Tibial nerve (tissue), 3 donors: ENCODE data around the gene CCNC.

Experiments
- POLR2A ChIP-seq, 2 donors: fragments of 450-650 bp; IDR thresholded peaks; one replicate each; pipeline ENCODE4 v1.6.1; 2017; ENCODE audit warnings: antibody characterized with exemption in 2 of 2, mild to moderate bottlenecking in 2 of 2, moderate library complexity in 2 of 2
- TF ChIP-seq, protein P1 (sequence below), 5 experiments: fragments of 200-600 bp in 3 of 5; fragments of 450-650 bp in 2 of 5; sonication (generic) in 3 of 5; IDR thresholded peaks; one replicate each; pipeline ENCODE4 v1.5.1; 2016 to 2019; ENCODE audit warnings: antibody characterized with exemption in 5 of 5, mild to moderate bottlenecking in 3 of 5, moderate library complexity in 2 of 5

GRCh38 chr6:99575544-99576227 lies 7.2 kb upstream of the CCNC start:
- TF ChIP-seq POLR2A (IDR thresholded peaks at IDR 0.05): no peak
- TF ChIP-seq, protein P1, sequence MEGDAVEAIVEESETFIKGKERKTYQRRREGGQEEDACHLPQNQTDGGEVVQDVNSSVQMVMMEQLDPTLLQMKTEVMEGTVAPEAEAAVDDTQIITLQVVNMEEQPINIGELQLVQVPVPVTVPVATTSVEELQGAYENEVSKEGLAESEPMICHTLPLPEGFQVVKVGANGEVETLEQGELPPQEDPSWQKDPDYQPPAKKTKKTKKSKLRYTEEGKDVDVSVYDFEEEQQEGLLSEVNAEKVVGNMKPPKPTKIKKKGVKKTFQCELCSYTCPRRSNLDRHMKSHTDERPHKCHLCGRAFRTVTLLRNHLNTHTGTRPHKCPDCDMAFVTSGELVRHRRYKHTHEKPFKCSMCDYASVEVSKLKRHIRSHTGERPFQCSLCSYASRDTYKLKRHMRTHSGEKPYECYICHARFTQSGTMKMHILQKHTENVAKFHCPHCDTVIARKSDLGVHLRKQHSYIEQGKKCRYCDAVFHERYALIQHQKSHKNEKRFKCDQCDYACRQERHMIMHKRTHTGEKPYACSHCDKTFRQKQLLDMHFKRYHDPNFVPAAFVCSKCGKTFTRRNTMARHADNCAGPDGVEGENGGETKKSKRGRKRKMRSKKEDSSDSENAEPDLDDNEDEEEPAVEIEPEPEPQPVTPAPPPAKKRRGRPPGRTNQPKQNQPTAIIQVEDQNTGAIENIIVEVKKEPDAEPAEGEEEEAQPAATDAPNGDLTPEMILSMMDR (IDR thresholded peaks at IDR 0.05): no peak
